H9 (cell line): ENCODE results near the gene EDA. TPM values are rescaled to one million over a fixed set of nuclear protein-coding genes. Genes with fewer than 3 reads are reported as not detected.

Experiments used
- DNase-seq: peaks from one replicate; pipeline ENCODE4 v3.0.0-alpha.2; 2017
- H2AFZ ChIP-seq: one replicate; pipeline ENCODE4 v1.6.1; 2013; ENCODE audit warnings: mild to moderate bottlenecking, low read length, control low read depth, moderate library complexity
- H2AK5ac ChIP-seq: 2 replicates; pipeline ENCODE4 v1.6.1; 2013; ENCODE audit warnings: low read length, control low read depth, mixed read lengths; ENCODE audit not compliant: insufficient read length
- H2BK120ac ChIP-seq: one replicate; pipeline ENCODE4 v1.6.1; 2013; ENCODE audit warnings: low read depth, mild to moderate bottlenecking, low read length, control low read depth, inconsistent platforms; ENCODE audit not compliant: poor library complexity, severe bottlenecking
- H2BK12ac ChIP-seq: 2 replicates; pipeline ENCODE4 v1.6.1; 2013; ENCODE audit warnings: low read length, control low read depth, mixed read lengths, low read depth; ENCODE audit not compliant: insufficient read length
- H2BK15ac ChIP-seq: 2 replicates; pipeline ENCODE4 v1.6.1; 2013; ENCODE audit warnings: low read depth, low read length, control low read depth
- H2BK20ac ChIP-seq: one replicate; pipeline ENCODE4 v1.6.1; 2013; ENCODE audit warnings: low read depth, mild to moderate bottlenecking, low read length, control low read depth, inconsistent platforms; ENCODE audit not compliant: poor library complexity, severe bottlenecking
- H2BK5ac ChIP-seq: 2 replicates; pipeline ENCODE4 v1.6.1; 2013; ENCODE audit warnings: low read length, control low read depth, mixed read lengths; ENCODE audit not compliant: insufficient read length
- H3K14ac ChIP-seq: 2 replicates; pipeline ENCODE4 v1.6.1; 2013; ENCODE audit warnings: low read length, control low read depth; ENCODE audit not compliant: insufficient read depth
- H3K18ac ChIP-seq: 2 replicates; pipeline ENCODE4 v1.6.1; 2013; ENCODE audit warnings: low read depth, mild to moderate bottlenecking, mixed read lengths, low read length, control low read depth; ENCODE audit not compliant: insufficient read length
- H3K23ac ChIP-seq: 2 replicates; pipeline ENCODE4 v1.6.1; 2013; ENCODE audit warnings: low read length, control low read depth, mixed read lengths, low read depth; ENCODE audit not compliant: insufficient read length
- H3K23me2 ChIP-seq: 2 replicates; pipeline ENCODE4 v1.6.1; 2013; ENCODE audit warnings: low read depth, mild to moderate bottlenecking, mixed read lengths, low read length, control low read depth; ENCODE audit not compliant: insufficient read length, poor library complexity, severe bottlenecking
- H3K27ac ChIP-seq: 2 replicates; pipeline ENCODE4 v1.5.1; 2013; ENCODE audit warnings: low read length, control low read depth, mixed read lengths, low read depth; ENCODE audit not compliant: insufficient read length
- H3K27me3 ChIP-seq: 2 replicates; pipeline ENCODE4 v1.6.1; 2013; ENCODE audit warnings: low read length, control low read depth, inconsistent platforms; ENCODE audit not compliant: insufficient read depth
- H3K4ac ChIP-seq: 2 replicates; pipeline ENCODE4 v1.6.1; 2013; ENCODE audit warnings: low read depth, mild to moderate bottlenecking, control low read depth, inconsistent platforms, low read length, moderate library complexity
- H3K4me1 ChIP-seq: 2 replicates; pipeline ENCODE4 v1.6.1; 2013; ENCODE audit warnings: low read length, control low read depth, inconsistent platforms; ENCODE audit not compliant: insufficient read depth
- H3K4me2 ChIP-seq: 2 replicates; pipeline ENCODE4 v1.6.1; 2013; ENCODE audit warnings: low read length, control low read depth, mixed read lengths; ENCODE audit not compliant: insufficient read length, insufficient read depth
- H3K56ac ChIP-seq: 2 replicates; pipeline ENCODE4 v1.6.1; 2013; ENCODE audit warnings: low read depth, mild to moderate bottlenecking, mixed read lengths, low read length, control low read depth; ENCODE audit not compliant: insufficient read length
- H3K79me1 ChIP-seq: 2 replicates; pipeline ENCODE4 v1.6.1; 2013; ENCODE audit warnings: low read depth, mild to moderate bottlenecking, moderate library complexity, low read length, control low read depth, inconsistent platforms; ENCODE audit not compliant: insufficient read depth, poor library complexity, severe bottlenecking
- H3K79me2 ChIP-seq: 2 replicates; pipeline ENCODE4 v1.6.1; 2013; ENCODE audit warnings: low read length, control low read depth, inconsistent platforms; ENCODE audit not compliant: insufficient read depth
- H3K9ac ChIP-seq: 2 replicates; pipeline ENCODE4 v1.6.1; 2013; ENCODE audit warnings: low read length, control low read depth, mixed read lengths; ENCODE audit not compliant: insufficient read length; ENCODE audit errors: extremely low read depth
- H3K9me3 ChIP-seq: one replicate; pipeline ENCODE4 v1.6.1; 2013; ENCODE audit warnings: low read depth, low read length, inconsistent platforms; ENCODE audit not compliant: control insufficient read depth
- H3T11ph ChIP-seq: one replicate; pipeline ENCODE4 v1.6.1; 2013; ENCODE audit warnings: mild to moderate bottlenecking, low read length, control low read depth, inconsistent platforms
- H4K20me1 ChIP-seq: one replicate; pipeline ENCODE4 v1.6.1; 2013; ENCODE audit not compliant: control insufficient read depth, insufficient read length, insufficient read depth
- H4K5ac ChIP-seq: 2 replicates; pipeline ENCODE4 v1.6.1; 2013; ENCODE audit warnings: low read depth, mild to moderate bottlenecking, mixed read lengths, low read length, control low read depth; ENCODE audit not compliant: insufficient read length
- H4K8ac ChIP-seq: replicated peaks from 2 replicates; pipeline ENCODE4 v1.6.1; 2013; ENCODE audit warnings: low read length, control low read depth, mixed read lengths, low read depth; ENCODE audit not compliant: insufficient read length
- H4K91ac ChIP-seq: 2 replicates; pipeline ENCODE4 v1.6.1; 2013; ENCODE audit warnings: low read depth, mild to moderate bottlenecking, moderate library complexity, mixed read lengths, low read length, control low read depth; ENCODE audit not compliant: insufficient read length
- H3K27ac Mint-ChIP-seq, 3 experiments: 2 replicates in 2 of 3; 3 replicates in 1 of 3; pipeline ENCODE4 v1.8.0; 2020 to 2021; ENCODE audit warnings: mixed read lengths in 3 of 3, mild to moderate bottlenecking in 1 of 3, moderate library complexity in 1 of 3
- H3K27me3 Mint-ChIP-seq: 2 replicates; pipeline ENCODE4 v1.8.0; 2021; ENCODE audit warnings: low read depth, mild to moderate bottlenecking, moderate library complexity, mixed read lengths
- H3K36me3 Mint-ChIP-seq, 3 experiments: 2 replicates in 2 of 3; 3 replicates in 1 of 3; pipeline ENCODE4 v1.8.0; 2020 to 2021; ENCODE audit warnings: low read depth in 3 of 3, mixed read lengths in 3 of 3; ENCODE audit not compliant: insufficient read depth in 1 of 3
- H3K4me1 Mint-ChIP-seq, 2 experiments: 2 replicates each; pipeline ENCODE4 v1.8.0; 2020; ENCODE audit warnings: mixed read lengths in 2 of 2
- H3K4me3 Mint-ChIP-seq, 2 experiments: 2 replicates in 1 of 2; 3 replicates in 1 of 2; pipeline ENCODE4 v1.8.0; 2020 to 2021; ENCODE audit warnings: mild to moderate bottlenecking in 2 of 2, mixed read lengths in 2 of 2, moderate library complexity in 1 of 2
- H3K9me3 Mint-ChIP-seq, 2 experiments: 2 replicates in 1 of 2; 3 replicates in 1 of 2; pipeline ENCODE4 v1.8.0; 2020; ENCODE audit warnings: mild to moderate bottlenecking in 2 of 2, mixed read lengths in 2 of 2, moderate library complexity in 1 of 2
- WGBS: extraction: QIAGEN DNeasy Blood & Tissue Kit; methylation state at CpG from one replicate; pipeline ENCODE4 v1.1.7; 2013; ENCODE audit warnings: missing lambda C conversion rate, low lambda C conversion rate, mixed read lengths; ENCODE audit not compliant: insufficient read length; ENCODE audit errors: extremely low coverage; 5-methylcytosine and 5-hydroxymethylcytosine counted together
- total RNA-seq: library from RNA; stranded (reverse); gene quantifications from 2 replicates; pipeline ENCODE4 v1.2.1, GENCODE V29; 2021
- TF ChIP-seq, protein P1 (sequence below): fragments of 200-600 bp; sonication (generic); conservative IDR thresholded peaks from 3 replicates; pipeline ENCODE4 v1.8.0; 2021; ENCODE audit warnings: antibody characterized with exemption, mild to moderate bottlenecking

EDA gene
- total RNA-seq, 1 experiment from 2014 or later, result 7.7 TPM

DNA sequence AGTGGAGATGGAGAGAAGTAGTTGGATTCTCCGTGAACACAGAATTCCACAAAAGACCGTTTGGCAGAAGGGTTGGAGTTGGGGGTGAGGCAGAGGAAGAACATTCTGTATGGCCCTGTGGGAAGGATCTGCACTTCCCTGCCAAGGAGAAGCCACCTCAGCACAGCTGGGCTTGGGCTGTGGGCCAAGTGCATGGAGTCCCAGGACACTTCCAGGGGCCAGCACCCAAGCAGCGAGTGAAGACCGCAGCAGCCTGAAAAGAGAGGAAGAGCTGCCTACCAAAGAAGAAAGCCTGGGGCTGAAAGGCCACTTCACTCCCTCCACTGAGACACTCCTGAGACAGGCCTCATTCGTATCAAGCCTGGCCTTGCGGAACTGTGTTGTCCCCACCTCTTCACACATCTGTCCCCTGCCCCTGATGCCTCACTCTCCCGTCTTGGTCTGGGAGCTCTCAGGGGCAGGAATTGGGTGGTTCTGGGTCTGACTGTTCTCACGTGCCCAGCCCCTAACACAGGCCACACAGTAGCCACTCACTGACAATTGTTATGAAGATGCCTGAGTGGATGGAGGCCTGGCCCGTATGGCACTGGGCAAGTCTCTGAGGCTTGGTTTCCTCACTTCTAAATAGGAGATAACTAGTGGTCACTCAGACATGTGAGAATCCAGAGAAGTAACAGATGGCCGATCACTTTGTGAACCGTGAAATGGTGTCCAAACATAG, 437.1 kb downstream of the EDA start:
- H3K4me2 ChIP-seq, result no peak overlapping the region
- H3K56ac ChIP-seq, result no peak overlapping the region
- H3K23me2 ChIP-seq, result no peaks in the 10 kb centered on the region
- H4K91ac ChIP-seq, result no peak overlapping the region
- H3K27me3 Mint-ChIP-seq, result no peaks in the 10 kb centered on the region; the same call in none of the 2 replicates
- WGBS, result no CpG with 5 or more reads among the region's 11 CpGs
- H3T11ph ChIP-seq, result no peak overlapping the region
- peaks cover 4% of the 10 kb centered on the region for H4K20me1 ChIP-seq
- peaks cover 65 to 69% of the 10 kb centered on the region in 2 experiments for H3K9me3 Mint-ChIP-seq
- H3K27me3 ChIP-seq, result no peaks in the 10 kb centered on the region
- DNase-seq, result no peak
- no peak overlapping the region for H3K14ac ChIP-seq
- no peaks in the 10 kb centered on the region for H3K79me1 ChIP-seq
- H3K79me2 ChIP-seq, result no peaks in the 10 kb centered on the region
- no peak overlapping the region for H3K27ac Mint-ChIP-seq
- no peak overlapping the region for H3K9ac ChIP-seq
- no peak overlapping the region for H2AFZ ChIP-seq
- H2BK120ac ChIP-seq, result no peak overlapping the region
- H2BK5ac ChIP-seq, result no peak overlapping the region
- H3K36me3 Mint-ChIP-seq, result no peaks in the 10 kb centered on the region; a peak in 2 of 7 replicates
- no peak overlapping the region for H2BK20ac ChIP-seq
- TF ChIP-seq, protein P1, sequence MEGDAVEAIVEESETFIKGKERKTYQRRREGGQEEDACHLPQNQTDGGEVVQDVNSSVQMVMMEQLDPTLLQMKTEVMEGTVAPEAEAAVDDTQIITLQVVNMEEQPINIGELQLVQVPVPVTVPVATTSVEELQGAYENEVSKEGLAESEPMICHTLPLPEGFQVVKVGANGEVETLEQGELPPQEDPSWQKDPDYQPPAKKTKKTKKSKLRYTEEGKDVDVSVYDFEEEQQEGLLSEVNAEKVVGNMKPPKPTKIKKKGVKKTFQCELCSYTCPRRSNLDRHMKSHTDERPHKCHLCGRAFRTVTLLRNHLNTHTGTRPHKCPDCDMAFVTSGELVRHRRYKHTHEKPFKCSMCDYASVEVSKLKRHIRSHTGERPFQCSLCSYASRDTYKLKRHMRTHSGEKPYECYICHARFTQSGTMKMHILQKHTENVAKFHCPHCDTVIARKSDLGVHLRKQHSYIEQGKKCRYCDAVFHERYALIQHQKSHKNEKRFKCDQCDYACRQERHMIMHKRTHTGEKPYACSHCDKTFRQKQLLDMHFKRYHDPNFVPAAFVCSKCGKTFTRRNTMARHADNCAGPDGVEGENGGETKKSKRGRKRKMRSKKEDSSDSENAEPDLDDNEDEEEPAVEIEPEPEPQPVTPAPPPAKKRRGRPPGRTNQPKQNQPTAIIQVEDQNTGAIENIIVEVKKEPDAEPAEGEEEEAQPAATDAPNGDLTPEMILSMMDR, result no peak
- no peak overlapping the region for H2AK5ac ChIP-seq
- no peak overlapping the region for H4K8ac ChIP-seq
- no peak overlapping the region for H4K5ac ChIP-seq
- H3K23ac ChIP-seq, result no peak overlapping the region
- no peak overlapping the region for H3K4ac ChIP-seq
- H3K4me1 ChIP-seq, result no peaks in the 10 kb centered on the region
- H3K9me3 ChIP-seq, result peaks cover 46% of the 10 kb centered on the region
- H3K4me1 Mint-ChIP-seq, result no peaks in the 10 kb centered on the region
- no peak overlapping the region for H2BK15ac ChIP-seq
- no peak overlapping the region for H2BK12ac ChIP-seq
- H3K4me3 Mint-ChIP-seq, result no peak overlapping the region
- H3K18ac ChIP-seq, result no peak overlapping the region
- no peak overlapping the region for H3K27ac ChIP-seq
